DND-41 (cell line): ENCODE measurements around the gene RHOJ.

ENCODE experiments used
- ATAC-seq: fragments of 200-7000 bp; cut with Tn5 transposase; 3 replicates; pipeline ENCODE4 v1.9.1; 2021; ENCODE audit warnings: low read depth; ENCODE audit not compliant: insufficient read depth
- DNase-seq: peaks from one replicate; pipeline ENCODE4 v3.0.0-alpha.2; 2020
- H2AFZ ChIP-seq: 2 replicates; pipeline ENCODE4 v1.6.0; 2012; ENCODE audit warnings: low read depth, low read length
- H3K27ac ChIP-seq: 2 replicates; pipeline ENCODE4 v1.5.1; 2012; ENCODE audit warnings: low read length, inconsistent platforms
- H3K27me3 ChIP-seq: fragments of 200-600 bp; sonication (generic); 2 replicates; pipeline ENCODE4 v1.6.0; 2012; ENCODE audit warnings: low read length, mild to moderate bottlenecking, inconsistent platforms; ENCODE audit not compliant: insufficient read depth, poor library complexity
- H3K36me3 ChIP-seq: 2 replicates; pipeline ENCODE4 v1.5.1; 2012; ENCODE audit warnings: low read length, inconsistent platforms; ENCODE audit not compliant: insufficient read depth
- H3K4me1 ChIP-seq: 2 replicates; pipeline ENCODE4 v1.5.1; 2012; ENCODE audit warnings: mild to moderate bottlenecking, low read length; ENCODE audit not compliant: insufficient read depth
- H3K4me2 ChIP-seq: 2 replicates; pipeline ENCODE4 v1.6.0; 2012; ENCODE audit warnings: mild to moderate bottlenecking, moderate library complexity, low read length, inconsistent platforms; ENCODE audit not compliant: insufficient read depth
- H3K4me3 ChIP-seq, 2 experiments: fragments of 200-600 bp in 1 of 2; shearing (Covaris generic) in 1 of 2; 2 replicates each; pipeline ENCODE4 v1.5.1; 2012 to 2016; ENCODE audit warnings: inconsistent platforms in 2 of 2, low read length in 2 of 2, mild to moderate bottlenecking in 2 of 2, low read depth in 1 of 2, moderate library complexity in 1 of 2
- H3K79me2 ChIP-seq: 2 replicates; pipeline ENCODE4 v1.6.0; 2012; ENCODE audit warnings: low read length, inconsistent platforms; ENCODE audit not compliant: insufficient read depth
- H3K9ac ChIP-seq: 2 replicates; pipeline ENCODE4 v1.6.0; 2012; ENCODE audit warnings: low read depth, mild to moderate bottlenecking, inconsistent platforms, low read length, moderate library complexity
- H3K9me3 ChIP-seq: 2 replicates; pipeline ENCODE4 v1.5.1; 2012; ENCODE audit warnings: low read length, moderate library complexity, mild to moderate bottlenecking, inconsistent platforms; ENCODE audit not compliant: insufficient read depth, severe bottlenecking
- H4K20me1 ChIP-seq: 2 replicates; pipeline ENCODE4 v1.6.0; 2012; ENCODE audit warnings: low read length; ENCODE audit not compliant: insufficient read depth
- CTCF ChIP-seq: IDR thresholded peaks from 2 replicates; pipeline ENCODE4 v1.5.1; 2012; ENCODE audit warnings: borderline replicate concordance, low read length, moderate library complexity, mild to moderate bottlenecking; ENCODE audit not compliant: poor library complexity, severe bottlenecking; ENCODE audit errors: extremely low read depth
- EZH2 ChIP-seq: IDR thresholded peaks from 3 replicates; pipeline ENCODE4 v1.6.1; 2012; ENCODE audit warnings: borderline replicate concordance, low read depth, mild to moderate bottlenecking, moderate library complexity, low read length, inconsistent platforms; ENCODE audit not compliant: severe bottlenecking

RHOJ gene

GRCh38 chr14:63180011-63180410 lies 24.2 kb upstream of the RHOJ start:
- TF ChIP-seq EZH2 = no peak
- no peak for TF ChIP-seq CTCF
- H3K9ac ChIP-seq = no peak overlapping the region
- H3K4me3 ChIP-seq = no peak overlapping the region
- H3K27ac ChIP-seq = no peak overlapping the region
- H3K9me3 ChIP-seq = no peaks in the 10 kb centered on the region
- H3K36me3 ChIP-seq = no peaks in the 10 kb centered on the region
- no peak overlapping the region for H2AFZ ChIP-seq
- DNase-seq = no peak
- no peak for ATAC-seq
- no peaks in the 10 kb centered on the region for H4K20me1 ChIP-seq
- peaks cover 3% of the 10 kb centered on the region for H3K27me3 ChIP-seq
- no peak overlapping the region for H3K4me2 ChIP-seq
- no peaks in the 10 kb centered on the region for H3K4me1 ChIP-seq
- H3K79me2 ChIP-seq = no peaks in the 10 kb centered on the region

- H3K36me3 ChIP-seq = no peaks in the 10 kb centered on the region
- H3K4me2 ChIP-seq = no peak overlapping the region
- H3K27ac ChIP-seq = no peak overlapping the region
- H3K9me3 ChIP-seq = no peaks in the 10 kb centered on the region
- TF ChIP-seq EZH2 (no peak), CTCF (no peak)
- no peaks in the 10 kb centered on the region for H4K20me1 ChIP-seq
- no peak overlapping the region for H2AFZ ChIP-seq
- no peak overlapping the region for H3K9ac ChIP-seq
- DNase-seq (no peak), ATAC-seq (no peak)
- H3K79me2 ChIP-seq = no peaks in the 10 kb centered on the region
- no peaks in the 10 kb centered on the region for H3K27me3 ChIP-seq
- no peak overlapping the region for H3K4me3 ChIP-seq
- H3K4me1 ChIP-seq = no peaks in the 10 kb centered on the region
Measured at GRCh38 chr14:63182968-63183367, 21.3 kb upstream of the RHOJ start.

- no peak overlapping the region for H3K4me2 ChIP-seq
- ATAC-seq (no peak), DNase-seq (no peak)
- no peaks in the 10 kb centered on the region for H3K79me2 ChIP-seq
- no peak overlapping the region for H3K27ac ChIP-seq
- no peak overlapping the region for H2AFZ ChIP-seq
- no peak for TF ChIP-seq EZH2
- TF ChIP-seq CTCF = no peak
- H3K36me3 ChIP-seq = no peaks in the 10 kb centered on the region
- no peaks in the 10 kb centered on the region for H3K4me1 ChIP-seq
- H3K27me3 ChIP-seq = no peaks in the 10 kb centered on the region
- H3K9ac ChIP-seq = no peak overlapping the region
- no peak overlapping the region for H3K4me3 ChIP-seq
- no peaks in the 10 kb centered on the region for H4K20me1 ChIP-seq
- no peaks in the 10 kb centered on the region for H3K9me3 ChIP-seq
Measured at GRCh38 chr14:63186453-63186852, 17.8 kb upstream of the RHOJ start.

GRCh38 chr14:63191211-63191610 lies 13.0 kb upstream of the RHOJ start:
- Histone ChIP-seq H4K20me1 (no peaks in the 10 kb centered on the region), H2AFZ (no peak overlapping the region), H3K4me2 (no peak overlapping the region), H3K9me3 (peaks cover 6% of the 10 kb centered on the region), H3K79me2 (no peaks in the 10 kb centered on the region), H3K4me3 (no peak overlapping the region), H3K27ac (no peak overlapping the region), H3K36me3 (no peaks in the 10 kb centered on the region), H3K9ac (no peak overlapping the region), H3K4me1 (no peaks in the 10 kb centered on the region), H3K27me3 (no peaks in the 10 kb centered on the region)
- DNase-seq (no peak), ATAC-seq (no peak)
- TF ChIP-seq CTCF (no peak), EZH2 (no peak)
